Measurements from ENCODE around the gene LRIT2.

DNA sequence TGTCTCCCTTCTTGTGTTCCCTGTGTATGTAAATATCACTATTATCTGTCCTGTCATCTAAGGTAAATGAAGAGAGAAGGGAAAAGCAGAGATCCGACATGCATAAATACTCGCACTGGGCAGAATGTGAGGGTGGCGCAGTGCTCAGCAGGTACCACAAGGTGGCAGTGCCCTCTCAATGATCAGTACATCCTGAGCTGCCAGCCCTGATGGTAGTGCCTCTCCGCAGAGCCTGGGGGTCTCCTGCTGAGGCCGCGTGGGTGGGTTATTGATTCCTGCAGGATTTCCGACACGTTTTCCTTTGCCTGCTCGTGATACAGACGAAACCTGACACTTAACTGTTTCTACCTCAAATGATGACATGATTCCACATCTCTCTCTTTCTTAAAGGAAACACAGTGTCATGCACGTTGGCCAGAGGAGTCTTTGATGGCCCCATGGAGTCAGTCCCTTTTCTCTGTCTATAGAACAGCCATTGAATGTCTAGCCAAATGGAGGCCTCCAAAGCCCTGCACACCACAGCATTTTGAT lies 39.3 kb upstream of the LRIT2 start:
- TF ChIP-seq CTCF (conservative IDR thresholded peaks at IDR 0.05; ENCODE audit: low read length), result peak; percentile 96
- no peak for TF ChIP-seq EZH2phosphoT487 (IDR thresholded peaks at IDR 0.05; ENCODE audit: borderline replicate concordance, low read depth, low read length)
